NK-92 treated with Interleukin-12 subunit alpha and Interleukin-12 subunit beta, amount 100 ng/mL, for 24 hours (cell line): ENCODE measurements around the gene KCNQ2.

ENCODE experiments used
- DNase-seq: peaks from one replicate; lab custom pipeline; 2025; lab: John Stamatoyannopoulos, UW

KCNQ2 gene

DNA sequence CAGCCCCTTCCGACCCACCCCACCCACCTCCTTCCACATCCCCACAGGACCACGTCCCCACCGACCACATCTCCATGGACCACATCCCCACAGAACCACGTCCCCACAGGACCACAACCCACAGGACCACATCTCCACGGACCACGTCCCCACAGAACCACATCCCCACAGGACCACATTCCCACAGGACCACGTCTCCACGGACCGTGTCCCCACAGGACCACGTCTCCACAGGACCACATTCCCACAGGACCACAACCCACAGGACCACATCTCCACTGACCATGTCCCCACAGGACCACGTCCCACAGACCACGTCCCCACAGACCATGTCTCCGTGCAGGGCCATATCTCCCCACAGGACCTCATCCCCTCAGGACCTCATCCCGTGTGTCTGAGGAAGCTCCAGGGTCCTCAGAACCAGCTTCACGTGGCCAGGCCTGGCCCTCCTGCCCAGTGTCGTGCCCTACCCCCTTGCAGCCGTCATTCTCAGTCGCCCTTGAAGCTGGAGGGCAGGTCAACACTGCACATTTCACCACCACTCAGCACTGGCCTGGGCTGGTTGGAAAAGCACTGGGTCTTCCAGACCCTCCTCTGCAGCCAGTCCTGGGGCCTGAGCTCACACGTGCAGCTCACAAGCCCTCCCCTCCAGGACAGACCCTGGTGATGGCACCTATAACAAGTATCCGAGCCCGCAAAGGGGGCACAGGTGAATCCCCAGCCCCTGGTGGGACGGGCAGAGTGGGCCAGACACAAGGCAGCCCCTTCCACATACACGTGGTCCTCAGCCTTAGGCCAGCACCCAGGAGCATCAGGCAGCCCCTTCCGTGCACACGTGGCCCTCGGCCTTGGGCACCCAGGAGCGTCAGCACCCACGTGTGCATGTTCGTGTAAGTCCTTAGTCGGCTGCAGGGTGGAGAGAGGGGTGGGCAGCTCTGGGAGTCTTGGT is 115.2 kb downstream of the KCNQ2 start:
- no peak for DNase-seq

DNA sequence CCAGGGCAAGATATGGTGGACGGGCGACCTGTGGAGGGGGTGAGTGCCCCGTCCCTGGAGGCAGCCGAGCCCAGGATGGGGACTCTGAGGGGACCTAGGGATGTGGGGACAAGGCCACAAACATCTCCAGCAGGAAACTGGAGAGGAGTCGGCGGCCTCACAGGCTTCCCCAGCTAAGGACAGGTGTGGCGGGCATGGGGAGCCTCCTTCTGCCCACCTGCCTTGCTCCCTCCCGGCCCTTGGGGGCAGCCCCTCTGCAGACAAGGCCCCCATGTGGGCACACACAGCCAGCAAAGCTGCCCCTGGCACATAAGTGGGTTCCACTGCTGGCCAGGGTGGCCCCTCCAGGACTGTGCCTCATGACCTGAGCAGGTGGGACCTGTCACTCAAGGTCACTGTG is 115.9 kb downstream of the KCNQ2 start:
- no peak for DNase-seq

DNA sequence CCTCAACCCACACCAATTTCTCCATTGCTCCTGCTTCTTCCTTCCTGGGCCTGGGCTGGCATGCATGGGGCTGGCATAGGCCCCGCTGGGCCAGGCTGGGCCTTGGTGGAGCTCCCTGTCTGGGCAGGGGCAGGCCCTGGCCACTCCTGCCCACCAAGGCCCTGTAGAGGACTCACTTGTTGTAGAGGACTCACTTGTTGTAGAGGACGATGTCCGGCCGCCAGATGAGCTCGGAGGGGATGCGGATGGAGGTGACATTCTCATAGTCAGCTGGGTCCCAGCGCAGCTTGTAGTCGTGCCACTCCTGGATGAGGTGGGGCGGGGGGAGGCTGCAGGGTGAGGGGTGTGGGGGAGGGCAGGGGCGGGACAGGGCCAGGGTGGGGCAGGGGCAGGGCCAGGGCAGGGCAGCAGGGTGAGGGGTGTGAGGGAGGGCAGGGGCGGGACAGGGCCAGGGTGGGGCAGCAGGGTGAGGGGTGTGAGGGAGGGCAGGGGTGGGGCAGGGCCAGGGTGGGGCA is 116.6 kb downstream of the KCNQ2 start:
- DNase-seq, result no peak

DNA sequence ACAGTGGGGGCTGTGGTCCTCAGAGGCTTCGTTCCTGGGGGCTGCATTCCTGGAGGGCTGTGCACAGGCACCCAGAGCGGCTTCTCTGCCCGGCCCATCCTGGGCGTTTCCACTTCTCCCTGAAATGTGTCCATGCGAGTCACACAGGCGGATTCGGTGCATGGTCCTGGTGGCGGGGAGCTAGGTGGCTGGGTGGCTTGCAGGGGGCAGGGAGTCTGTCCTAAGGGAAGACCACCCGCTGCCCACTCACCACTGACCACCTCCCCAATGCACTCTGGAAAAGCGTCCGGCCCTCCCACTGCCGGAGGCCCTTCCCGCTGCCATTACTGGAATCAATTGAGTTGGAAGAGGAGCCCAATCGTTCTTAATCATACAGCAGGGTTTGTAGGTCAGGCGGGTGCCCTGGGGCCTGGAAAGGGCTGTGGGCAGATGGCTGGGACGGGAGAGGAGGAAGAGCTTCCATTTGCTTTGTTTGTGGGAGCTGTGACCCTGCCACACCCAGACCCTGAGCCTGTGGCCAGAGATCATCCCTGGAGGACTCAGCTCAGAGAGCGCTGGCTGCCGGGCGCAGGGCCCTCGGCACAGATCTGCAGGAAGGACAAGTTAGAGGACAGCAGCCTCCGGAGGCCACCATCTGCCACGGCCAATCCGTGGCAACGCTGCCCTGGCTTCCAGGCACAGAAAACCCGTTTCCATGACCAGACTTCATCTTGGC is 117.7 kb downstream of the KCNQ2 start:
- no peak for DNase-seq

DNA sequence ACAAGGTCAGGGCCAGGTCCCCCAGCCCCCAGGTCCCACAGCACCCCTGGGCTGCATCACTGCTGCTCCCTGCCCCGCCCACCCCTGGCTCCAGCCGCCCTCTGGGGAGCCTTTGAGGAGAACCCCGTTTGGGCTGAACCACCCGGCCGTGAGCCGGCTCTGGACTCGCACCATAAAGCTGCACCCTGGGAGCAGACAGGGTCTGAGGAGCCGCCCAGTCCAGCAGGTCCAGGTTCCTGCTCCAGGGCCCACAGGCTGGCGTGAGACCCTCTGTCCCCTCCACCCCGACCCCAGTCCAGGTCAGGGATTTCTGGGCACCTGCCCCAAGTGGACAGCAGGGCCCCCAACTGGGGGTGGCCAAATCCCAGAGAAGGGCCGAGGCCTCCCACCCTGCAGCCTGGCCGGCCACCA is 119.6 kb downstream of the KCNQ2 start:
- DNase-seq, result no peak

DNA sequence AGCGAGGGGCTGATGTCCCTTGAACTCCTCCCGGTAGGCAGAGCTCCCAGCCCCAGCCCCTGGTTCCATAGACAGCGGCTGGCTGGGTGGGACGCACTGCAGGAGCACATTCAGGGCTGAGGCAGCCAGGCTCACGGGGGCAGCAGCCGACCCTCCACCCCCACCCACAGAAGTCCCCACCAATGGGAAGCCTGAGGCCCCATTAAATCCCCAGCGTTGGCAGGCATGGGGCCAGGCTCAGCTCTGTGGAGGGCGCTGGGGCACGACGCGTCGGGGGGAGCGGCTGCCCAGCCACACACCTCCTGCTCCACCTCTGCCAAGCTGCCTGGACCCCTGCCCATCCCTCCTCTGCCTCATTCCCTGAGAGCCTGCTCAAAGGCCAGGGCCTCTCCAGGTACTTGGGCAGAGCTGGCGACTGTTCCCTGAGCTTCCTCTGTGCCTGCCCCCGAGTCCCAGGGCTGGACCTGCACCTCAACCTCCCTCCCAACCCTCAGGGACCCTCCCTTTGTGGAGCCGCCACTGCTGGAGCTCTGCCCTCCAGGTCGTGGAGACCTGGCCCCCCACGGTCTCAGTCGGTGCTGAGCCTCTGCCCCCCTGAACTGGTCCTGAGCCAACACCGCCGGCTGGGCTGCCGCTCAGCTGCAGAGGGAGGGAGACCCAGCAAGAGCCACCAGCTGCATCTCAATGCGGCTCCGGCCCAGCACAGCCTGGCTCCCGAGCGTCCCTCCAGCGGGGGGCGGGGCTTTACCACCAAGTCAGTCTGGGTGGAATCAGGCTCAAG is 120.5 kb downstream of the KCNQ2 start:
- no peak for DNase-seq

DNA sequence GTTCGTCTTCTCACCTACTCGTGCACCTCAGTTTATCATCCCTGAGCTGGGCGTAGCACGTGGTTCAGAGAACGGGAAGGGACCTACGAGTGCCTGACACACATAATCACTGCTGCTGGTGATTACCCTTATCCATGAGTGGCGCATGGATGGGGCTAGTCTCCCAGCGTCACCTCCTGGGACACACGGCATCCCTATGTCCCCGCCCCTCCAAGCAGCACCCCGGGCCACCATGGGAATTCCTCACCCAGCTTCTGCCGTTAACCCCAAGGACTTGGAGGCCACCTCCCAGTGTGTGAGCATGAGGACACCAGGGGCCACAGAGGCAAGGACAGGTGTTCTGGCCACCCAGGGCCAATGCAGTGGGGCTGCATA is 121.1 kb downstream of the KCNQ2 start:
- no peak for DNase-seq

DNA sequence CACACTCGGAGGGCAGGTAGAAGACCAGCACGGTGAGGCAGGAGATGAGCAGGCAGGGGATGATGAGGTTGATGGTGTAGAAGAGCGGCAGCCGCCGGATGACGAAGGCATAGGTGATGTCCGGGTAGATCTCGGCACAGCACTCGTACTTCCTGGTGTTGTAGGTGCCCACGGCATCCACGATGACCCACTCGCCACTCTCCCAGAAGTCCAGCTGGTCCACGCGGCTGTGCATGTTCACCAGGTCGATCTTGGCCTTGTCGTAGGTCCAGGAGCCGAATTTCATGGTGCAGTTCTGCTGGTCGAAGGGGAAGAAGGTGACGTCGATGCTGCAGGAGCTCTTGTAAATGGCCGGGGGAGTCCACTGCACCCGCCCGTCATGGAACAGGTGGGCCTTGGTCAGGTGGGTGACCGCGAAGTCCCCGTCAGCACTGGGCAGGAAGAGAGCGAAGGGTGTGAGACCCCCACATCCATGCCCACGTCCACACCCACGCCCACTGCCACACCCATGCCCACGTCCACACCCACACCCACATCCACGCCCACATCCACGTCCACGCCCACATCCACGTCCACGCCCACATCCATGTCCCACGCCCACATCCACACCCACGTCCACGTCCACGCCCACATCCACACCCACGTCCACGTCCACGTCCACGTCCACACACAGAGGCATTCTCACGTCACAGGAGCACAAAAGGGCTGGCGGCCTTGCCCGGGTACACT is 121.7 kb downstream of the KCNQ2 start:
- no peak for DNase-seq
